Panc1 (cell line): Measurements from ENCODE around the gene HHLA2.

Experiments
- POLR2AphosphoS5 ChIP-seq: IDR thresholded peaks from 2 replicates; pipeline ENCODE4 v1.6.1; 2012; ENCODE audit warnings: mild to moderate bottlenecking, low read depth, low read length, moderate library complexity
- TF ChIP-seq, protein P1 (sequence below): fragments of 450-650 bp; IDR thresholded peaks from 2 replicates; pipeline ENCODE4 v1.5.1; 2017; ENCODE audit warnings: mild to moderate bottlenecking
- TF ChIP-seq, protein P2 (sequence below), 2 experiments: IDR thresholded peaks; 2 replicates each; pipeline ENCODE4 v1.6.1; 2011 to 2012; ENCODE audit warnings: low read depth in 2 of 2, control low read depth in 1 of 2, low read length in 1 of 2, mild to moderate bottlenecking in 1 of 2, moderate library complexity in 1 of 2; ENCODE audit not compliant: insufficient read depth in 1 of 2

DNA sequence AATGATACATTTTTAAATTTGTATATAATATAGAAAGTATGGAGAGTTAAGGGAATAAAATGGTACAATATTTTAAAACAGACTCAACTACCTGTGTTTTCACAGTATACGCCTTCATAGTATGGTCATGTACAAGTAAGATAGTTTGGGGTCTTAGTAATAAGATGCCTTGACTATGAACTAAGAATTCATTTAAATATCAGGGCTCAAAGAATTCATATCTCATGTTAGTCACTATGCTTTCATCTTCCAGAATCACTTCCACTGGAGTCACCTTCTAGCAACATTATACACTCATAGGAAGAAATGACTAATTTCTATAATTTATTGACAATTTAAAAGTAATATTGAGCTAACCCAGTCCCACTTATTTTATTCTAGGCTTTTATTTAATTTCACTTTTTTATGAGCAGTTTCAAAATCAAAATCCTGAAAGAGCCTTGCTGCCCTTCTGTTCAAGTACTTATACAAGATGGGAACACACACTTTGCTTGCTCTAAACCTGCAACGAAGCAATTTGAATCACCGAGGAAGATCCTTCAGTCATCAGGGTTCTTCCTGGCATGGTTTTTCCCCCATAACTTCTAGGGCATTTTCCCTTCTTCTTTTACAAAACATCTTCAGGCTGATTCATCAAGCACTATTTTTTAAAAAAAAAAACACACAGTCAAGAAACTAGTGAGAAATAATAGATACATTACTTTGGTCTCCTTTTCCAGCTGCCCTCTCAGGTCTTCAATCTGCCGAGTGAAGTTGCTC lies 119.9 kb downstream of the HHLA2 start:
- TF ChIP-seq, protein P1, sequence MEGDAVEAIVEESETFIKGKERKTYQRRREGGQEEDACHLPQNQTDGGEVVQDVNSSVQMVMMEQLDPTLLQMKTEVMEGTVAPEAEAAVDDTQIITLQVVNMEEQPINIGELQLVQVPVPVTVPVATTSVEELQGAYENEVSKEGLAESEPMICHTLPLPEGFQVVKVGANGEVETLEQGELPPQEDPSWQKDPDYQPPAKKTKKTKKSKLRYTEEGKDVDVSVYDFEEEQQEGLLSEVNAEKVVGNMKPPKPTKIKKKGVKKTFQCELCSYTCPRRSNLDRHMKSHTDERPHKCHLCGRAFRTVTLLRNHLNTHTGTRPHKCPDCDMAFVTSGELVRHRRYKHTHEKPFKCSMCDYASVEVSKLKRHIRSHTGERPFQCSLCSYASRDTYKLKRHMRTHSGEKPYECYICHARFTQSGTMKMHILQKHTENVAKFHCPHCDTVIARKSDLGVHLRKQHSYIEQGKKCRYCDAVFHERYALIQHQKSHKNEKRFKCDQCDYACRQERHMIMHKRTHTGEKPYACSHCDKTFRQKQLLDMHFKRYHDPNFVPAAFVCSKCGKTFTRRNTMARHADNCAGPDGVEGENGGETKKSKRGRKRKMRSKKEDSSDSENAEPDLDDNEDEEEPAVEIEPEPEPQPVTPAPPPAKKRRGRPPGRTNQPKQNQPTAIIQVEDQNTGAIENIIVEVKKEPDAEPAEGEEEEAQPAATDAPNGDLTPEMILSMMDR = no peak
- TF ChIP-seq, protein P2, sequence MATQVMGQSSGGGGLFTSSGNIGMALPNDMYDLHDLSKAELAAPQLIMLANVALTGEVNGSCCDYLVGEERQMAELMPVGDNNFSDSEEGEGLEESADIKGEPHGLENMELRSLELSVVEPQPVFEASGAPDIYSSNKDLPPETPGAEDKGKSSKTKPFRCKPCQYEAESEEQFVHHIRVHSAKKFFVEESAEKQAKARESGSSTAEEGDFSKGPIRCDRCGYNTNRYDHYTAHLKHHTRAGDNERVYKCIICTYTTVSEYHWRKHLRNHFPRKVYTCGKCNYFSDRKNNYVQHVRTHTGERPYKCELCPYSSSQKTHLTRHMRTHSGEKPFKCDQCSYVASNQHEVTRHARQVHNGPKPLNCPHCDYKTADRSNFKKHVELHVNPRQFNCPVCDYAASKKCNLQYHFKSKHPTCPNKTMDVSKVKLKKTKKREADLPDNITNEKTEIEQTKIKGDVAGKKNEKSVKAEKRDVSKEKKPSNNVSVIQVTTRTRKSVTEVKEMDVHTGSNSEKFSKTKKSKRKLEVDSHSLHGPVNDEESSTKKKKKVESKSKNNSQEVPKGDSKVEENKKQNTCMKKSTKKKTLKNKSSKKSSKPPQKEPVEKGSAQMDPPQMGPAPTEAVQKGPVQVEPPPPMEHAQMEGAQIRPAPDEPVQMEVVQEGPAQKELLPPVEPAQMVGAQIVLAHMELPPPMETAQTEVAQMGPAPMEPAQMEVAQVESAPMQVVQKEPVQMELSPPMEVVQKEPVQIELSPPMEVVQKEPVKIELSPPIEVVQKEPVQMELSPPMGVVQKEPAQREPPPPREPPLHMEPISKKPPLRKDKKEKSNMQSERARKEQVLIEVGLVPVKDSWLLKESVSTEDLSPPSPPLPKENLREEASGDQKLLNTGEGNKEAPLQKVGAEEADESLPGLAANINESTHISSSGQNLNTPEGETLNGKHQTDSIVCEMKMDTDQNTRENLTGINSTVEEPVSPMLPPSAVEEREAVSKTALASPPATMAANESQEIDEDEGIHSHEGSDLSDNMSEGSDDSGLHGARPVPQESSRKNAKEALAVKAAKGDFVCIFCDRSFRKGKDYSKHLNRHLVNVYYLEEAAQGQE (IDR thresholded peaks at IDR 0.05; ENCODE audit: insufficient read depth in 1 of 2, low read depth in 2 of 2, low read length in 1 of 2) = no peak
- TF ChIP-seq POLR2AphosphoS5 = no peak
